Hepatocyte (in vitro differentiated cells): ENCODE results near the gene COPZ2.

Experiments
- EZH2 ChIP-seq: fragments of 200-600 bp; sonication (generic); IDR thresholded peaks from 2 replicates; pipeline ENCODE4 v1.6.1; 2016; ENCODE audit warnings: antibody characterized with exemption, mild to moderate bottlenecking, borderline replicate concordance
- TF ChIP-seq, protein P1 (sequence below): fragments of 200-600 bp; sonication (generic); IDR thresholded peaks from 2 replicates; pipeline ENCODE4 v1.5.1; 2016; ENCODE audit warnings: antibody characterized with exemption, mild to moderate bottlenecking; ENCODE audit not compliant: poor library complexity

DNA sequence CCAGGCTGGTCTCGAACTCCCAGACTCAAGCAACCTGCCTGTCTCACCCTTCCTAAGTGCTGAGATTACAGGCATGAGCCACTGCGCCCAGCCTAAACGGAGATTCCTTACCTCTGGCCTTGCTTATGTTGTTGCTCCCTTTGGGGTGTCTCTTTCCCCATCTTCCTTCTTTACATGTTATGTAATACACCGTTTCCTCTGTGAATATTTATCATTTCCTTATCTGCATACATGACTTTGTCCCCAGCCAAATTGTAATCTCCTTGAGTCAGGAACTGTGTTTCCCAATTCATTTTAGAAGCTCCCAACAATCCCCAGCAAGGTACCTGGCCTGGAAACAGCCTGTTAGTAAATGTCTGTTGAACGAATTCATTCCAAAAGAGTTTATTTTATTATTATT is 15.7 kb downstream of the COPZ2 start:
- no peak for TF ChIP-seq EZH2
- TF ChIP-seq, protein P1, sequence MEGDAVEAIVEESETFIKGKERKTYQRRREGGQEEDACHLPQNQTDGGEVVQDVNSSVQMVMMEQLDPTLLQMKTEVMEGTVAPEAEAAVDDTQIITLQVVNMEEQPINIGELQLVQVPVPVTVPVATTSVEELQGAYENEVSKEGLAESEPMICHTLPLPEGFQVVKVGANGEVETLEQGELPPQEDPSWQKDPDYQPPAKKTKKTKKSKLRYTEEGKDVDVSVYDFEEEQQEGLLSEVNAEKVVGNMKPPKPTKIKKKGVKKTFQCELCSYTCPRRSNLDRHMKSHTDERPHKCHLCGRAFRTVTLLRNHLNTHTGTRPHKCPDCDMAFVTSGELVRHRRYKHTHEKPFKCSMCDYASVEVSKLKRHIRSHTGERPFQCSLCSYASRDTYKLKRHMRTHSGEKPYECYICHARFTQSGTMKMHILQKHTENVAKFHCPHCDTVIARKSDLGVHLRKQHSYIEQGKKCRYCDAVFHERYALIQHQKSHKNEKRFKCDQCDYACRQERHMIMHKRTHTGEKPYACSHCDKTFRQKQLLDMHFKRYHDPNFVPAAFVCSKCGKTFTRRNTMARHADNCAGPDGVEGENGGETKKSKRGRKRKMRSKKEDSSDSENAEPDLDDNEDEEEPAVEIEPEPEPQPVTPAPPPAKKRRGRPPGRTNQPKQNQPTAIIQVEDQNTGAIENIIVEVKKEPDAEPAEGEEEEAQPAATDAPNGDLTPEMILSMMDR: no peak
